Stimulated activated CD4-positive, alpha-beta T cell treated with anti-CD3 and anti-CD28 coated beads, Interleukin-4, amount 100 ng/mL, for 48 hours (primary cell): ENCODE data around the gene CUBN.

ENCODE experiments used
- DNase-seq, 2 donors: peaks; one replicate each; pipeline ENCODE4 v3.0.0-alpha.2; 2020; ENCODE audit warnings: low read depth in 2 of 2

The CUBN gene

DNA sequence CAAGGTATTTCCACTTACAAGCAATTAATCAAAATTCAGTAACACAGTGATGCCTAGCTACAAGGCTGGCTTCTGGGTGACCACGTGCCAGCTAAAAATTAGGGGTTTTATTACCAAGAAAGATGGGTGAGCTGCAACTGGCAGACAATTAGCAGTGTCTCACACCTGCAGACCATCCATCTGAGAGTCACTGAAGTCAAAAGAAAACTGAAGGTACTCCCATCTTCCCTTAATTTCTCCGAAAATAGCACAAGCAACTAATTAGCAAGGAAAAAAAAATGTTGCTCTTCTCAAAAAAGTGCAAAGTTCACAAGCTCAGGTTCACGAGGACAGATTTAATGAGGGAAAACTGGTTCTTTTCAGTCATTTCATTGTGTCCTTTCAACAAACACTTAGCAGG, 340.8 kb downstream of the CUBN start:
- no peak for DNase-seq

DNA sequence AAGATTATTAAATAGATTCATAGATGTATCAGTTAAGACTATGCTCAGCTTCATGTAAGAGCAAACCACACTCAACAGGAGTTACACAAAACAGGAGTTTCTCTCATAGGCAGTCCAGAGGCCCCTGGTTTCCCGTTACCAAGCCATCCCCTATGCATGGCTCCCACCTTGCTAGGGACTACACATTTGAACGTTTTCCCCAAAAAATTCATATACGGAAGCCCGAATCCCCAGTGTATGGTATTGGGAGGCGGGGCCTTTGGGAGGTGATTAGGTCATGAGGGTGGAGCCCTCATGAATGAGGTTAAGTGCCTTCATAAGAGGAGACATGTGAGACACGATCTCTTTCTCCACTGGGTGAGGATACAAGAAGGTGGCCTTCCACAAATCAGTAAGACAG, 341.5 kb downstream of the CUBN start:
- no peak for DNase-seq

DNA sequence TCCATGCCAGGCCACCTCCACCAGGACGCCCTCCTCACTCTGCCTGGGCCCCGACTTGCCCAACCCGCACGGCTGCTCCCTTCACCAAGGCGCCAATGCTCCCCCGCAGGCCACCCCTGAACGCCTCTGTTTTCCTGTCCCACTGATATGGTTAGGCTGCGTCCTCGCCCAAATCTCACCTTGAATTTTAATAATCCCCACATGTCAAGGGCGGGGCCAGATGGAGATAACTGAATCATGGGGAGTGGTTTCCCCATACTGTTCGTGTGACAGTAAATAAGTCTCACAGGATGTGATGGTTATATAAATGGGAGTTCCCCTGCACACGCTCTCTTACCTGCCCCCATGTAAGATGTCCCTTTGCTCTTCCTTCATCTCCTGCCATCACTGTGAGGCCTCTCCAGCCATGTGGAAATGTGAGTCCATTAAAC, 342.2 kb downstream of the CUBN start:
- DNase-seq, result peak; percentile 24 to 33

DNA sequence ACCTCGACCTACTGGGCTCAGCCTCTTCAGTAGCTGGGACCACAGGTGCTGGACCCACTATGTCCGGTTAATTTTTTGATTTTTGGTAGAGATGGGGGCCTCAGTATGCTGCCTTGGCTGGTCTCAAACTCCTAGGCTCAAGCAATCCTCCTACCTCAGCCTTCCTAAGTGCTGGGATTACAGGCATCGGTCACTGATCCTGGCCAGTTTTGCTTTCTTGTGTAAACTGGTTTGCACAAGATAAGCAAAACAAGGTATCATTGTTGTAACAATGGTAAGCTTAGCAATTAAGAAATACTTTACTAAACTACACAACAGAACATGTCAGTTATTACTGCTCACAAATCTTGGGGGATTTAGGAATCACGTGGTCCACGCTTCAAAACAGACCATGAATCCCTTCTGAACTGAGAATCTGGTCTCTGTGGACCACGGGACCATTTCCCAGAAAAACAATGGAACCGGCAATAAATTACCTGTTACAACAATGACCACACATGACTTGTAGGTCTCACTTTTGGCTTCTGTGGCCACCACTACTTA, 349.2 kb downstream of the CUBN start:
- DNase-seq, result no peak

DNA sequence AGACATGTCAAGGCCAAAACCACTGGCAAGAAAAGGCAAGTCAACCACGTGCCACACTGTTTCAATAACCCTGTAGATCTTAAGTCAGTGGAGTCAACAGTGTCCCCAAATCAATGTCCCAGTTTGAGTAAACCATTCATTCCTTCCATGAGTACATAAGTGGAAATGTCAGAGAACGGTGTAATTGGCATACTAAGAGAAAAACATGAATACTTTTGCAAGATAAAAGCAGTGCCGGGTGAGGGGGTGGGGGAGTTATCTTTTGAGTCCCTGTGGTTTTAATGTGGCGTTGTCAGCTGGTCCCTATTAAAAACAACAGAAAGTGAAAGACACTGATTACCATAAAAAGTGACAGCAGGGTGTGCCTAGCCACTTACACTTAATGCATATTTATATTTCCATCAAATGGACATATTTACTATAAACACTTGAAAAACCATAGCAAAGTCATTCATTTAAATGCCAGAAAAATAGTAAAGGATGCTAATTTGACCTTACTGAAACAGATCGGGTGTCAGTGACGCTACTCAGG, 350.2 kb downstream of the CUBN start:
- DNase-seq, result peak; percentile 56 to 74

DNA sequence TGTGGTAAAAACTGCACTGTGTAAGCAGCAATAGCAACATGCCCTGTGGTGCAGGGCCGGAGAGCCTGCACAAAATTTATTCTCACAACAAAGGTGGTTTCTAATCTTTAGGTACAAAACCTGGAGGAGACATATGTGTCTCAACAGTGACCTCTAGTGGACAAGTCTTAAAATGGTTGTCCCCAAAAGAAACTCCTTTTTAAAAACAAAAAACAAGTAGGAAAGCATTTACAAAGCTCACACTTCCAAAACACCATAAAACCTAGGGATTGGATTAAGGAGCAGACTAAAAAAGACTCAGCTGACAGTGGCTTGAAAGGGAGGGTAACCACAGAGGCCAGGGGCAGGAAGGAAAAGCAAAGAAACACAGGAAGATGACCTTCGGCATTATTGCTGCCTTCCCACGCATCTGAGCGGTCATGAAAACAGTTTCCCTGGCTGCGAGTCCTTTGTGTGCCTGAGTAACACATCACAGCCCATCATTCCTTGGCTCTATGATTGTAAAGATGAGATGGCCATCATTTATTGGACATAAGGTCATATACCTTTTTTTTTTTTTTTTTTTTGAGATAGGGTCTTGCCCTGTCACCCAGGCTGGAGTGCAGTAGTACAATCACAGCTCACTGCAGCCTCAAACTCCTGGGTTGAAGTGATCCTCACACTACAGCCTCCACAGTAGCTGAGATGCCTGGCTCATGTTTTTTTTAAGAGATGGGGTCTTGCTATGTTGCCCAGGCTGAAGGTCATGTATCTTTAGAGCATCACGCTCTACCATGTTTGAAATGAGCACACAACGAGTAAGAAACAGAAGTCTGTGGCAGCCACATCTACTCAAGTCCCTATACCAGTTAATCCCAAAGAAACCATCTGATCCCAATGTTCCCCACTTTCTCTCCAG, 351.9 kb downstream of the CUBN start:
- DNase-seq, result no peak

DNA sequence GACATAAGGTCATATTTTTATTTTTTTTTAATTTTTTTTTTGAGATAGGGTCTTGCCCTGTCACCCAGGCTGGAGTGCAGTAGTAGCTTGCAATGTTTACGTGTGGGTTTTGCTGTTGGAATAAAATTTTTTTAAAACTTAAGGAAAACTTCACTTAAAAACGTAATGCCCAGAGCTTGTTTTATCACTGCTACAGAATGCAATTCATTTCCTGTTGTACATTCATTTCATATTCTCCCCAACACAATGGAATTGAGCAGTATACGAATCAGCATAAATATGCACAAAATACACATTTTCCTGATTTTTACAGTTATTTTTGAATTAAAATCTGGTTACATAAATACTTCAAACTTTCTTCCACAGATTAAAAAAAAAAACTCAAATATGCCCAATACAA, 352.7 kb downstream of the CUBN start:
- DNase-seq, result no peak
